ENCODE data around the gene PLAAT4. TPM values are rescaled to one million over a fixed set of nuclear protein-coding genes. Genes with fewer than 3 reads are reported as not detected.
A peak's percentile ranks its signal among the peaks of the same experiment; 100 is the strongest.

The PLAAT4 gene
- polyA plus RNA-seq, 2 of the 4 experiments (the other 2 are of a cell fraction), result 0.74 to 1.6 TPM

DNA sequence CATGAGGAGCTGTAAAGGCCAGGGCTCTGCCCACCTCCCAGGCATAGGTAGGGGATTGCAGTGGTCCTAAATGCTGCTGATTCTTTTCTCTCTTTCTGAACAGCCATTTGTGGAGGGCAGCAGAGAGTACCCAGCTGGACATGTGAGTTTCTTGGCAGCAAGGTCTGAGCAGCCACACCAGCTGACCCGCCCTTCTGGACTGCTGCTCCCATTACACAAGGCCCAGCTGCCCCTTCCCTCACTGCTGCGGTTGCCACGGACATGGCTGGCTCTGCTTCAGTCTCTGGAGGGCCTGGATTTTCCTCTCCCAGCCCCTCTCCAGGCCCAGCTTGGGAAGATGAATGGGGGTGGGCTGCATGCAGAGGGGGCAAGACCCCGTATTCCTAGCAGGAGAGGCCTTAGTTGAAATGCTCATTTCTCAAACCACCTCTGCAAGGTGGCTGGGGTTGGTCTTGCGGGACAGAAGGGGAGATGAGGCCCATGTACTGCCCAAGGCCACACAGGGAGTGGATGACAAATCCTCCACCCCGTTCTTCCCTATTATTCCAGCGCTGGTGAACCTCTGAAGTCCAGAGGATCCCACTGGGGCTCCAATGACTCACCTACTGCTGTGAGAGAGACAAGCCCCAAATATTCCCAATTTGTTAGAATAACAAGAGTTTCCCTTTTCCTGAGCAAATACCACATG, 26.1 kb upstream of the PLAAT4 start:
- peaks cover 14% of the 10 kb centered on the region for H3K4me1 ChIP-seq
- no peak for DNase-seq (ENCODE audit: low read depth in 1 of 2, low spot score in 1 of 2)
- H3K4me2 ChIP-seq, result no peak overlapping the region
- TF ChIP-seq NR3C1 (IDR thresholded peaks at IDR 0.05) (no peak), TFCP2L1 (CRISPR knock-in tag; IDR thresholded peaks at IDR 0.05) (no peak), CBX2 (IDR thresholded peaks at IDR 0.05; ENCODE audit: borderline replicate concordance, low read depth) (no peak), PHF8 (IDR thresholded peaks at IDR 0.05; ENCODE audit: borderline replicate concordance, low read depth) (no peak), FOSL2 (IDR thresholded peaks at IDR 0.05) (no peak), FOSL2 (CRISPR knock-in tag; IDR thresholded peaks at IDR 0.05) (no peak), HEYL (CRISPR knock-in tag; IDR thresholded peaks at IDR 0.05) (no peak), HOXA7 (CRISPR knock-in tag; IDR thresholded peaks at IDR 0.05) (no peak), GATA3 (IDR thresholded peaks at IDR 0.05; ENCODE audit: borderline replicate concordance) (no peak)
- TF ChIP-seq, protein P1, sequence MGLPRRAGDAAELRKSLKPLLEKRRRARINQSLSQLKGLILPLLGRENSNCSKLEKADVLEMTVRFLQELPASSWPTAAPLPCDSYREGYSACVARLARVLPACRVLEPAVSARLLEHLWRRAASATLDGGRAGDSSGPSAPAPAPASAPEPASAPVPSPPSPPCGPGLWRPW (IDR thresholded peaks at IDR 0.05), result no peak
- no peaks in the 10 kb centered on the region for H3K9me3 ChIP-seq
- WGBS (ENCODE audit: missing lambda C conversion rate), result 68% methylated on average over 7 of the region's 7 CpGs
- peak in 1 of 2 experiments; percentile 28; a peak in 1 of 6 replicates for ATAC-seq
- POLR2A ChIA-PET, result no interaction called here
- CTCF ChIA-PET, result interaction anchor here (0.6 to 5.0 kb wide), 5 partner anchors 15 to 59 kb away, joined by 3 to 29 read pairs (median 3); partner anchors contain the start of gene PLAAT4
- peak overlapping the region in 1 of 2 experiments; percentile 42; a peak in 1 of 6 replicates for H3K27ac ChIP-seq
- FAIRE-seq, result no peak
- no peak overlapping the region for H3K4me3 ChIP-seq

DNA sequence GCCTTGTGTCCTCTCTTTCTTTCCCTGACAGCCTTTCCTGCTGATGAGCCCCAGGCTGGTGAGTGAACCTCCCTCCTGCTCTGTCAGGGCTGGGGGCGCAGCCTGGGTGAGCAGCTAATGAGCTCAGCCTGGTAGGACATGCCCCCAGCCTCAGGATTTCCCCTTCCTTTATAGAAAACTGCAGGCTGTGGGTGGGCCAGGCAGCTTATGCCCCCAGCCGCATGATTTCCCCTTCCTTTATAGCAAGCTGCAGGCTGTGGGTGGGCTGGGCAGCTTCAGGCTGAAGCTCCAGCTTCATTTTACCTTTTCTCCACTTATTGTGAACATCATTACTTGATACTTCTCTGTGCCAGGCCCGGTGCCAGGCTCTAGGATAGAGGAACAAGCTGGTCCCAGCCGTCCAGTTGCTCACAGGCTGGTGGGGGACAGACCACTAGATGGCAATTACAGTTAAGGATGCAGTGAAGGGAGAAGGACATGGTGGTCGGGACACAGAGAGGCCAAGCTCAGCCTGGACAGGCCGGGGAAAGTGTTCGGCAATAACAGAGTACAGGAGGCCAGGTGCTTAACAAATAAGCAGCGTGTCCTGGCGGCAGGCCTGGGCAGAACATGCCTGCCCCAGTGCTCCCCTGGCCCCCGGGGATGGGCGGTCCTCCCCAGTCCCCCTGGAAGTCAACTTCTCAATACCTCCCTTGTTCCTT, 25.4 kb upstream of the PLAAT4 start:
- FAIRE-seq, result no peak
- CTCF ChIA-PET, result interaction anchor here (0.7 to 5.0 kb wide), 3 partner anchors 8 to 58 kb away, joined by 3 to 29 read pairs (median 3); no protein-coding TSS in a partner anchor
- POLR2A ChIA-PET, result no interaction called here

More for the DNA sequence above, 25.4 kb upstream of the PLAAT4 start:
- DNase-seq (ENCODE audit: low read depth in 1 of 2, low spot score in 1 of 2) (no peak), ATAC-seq (no peak; a peak in 1 of 6 replicates)
- WGBS (ENCODE audit: missing lambda C conversion rate), result 89% methylated on average over 11 of the region's 11 CpGs
- Histone ChIP-seq H3K27ac (0 out of 6 replicates have a peak overlapping the region, but pooled peaks of 1 of the 2 experiments have one; percentile 42), H3K4me2 (no peak overlapping the region), H3K9me3 (no peaks in the 10 kb centered on the region), H3K4me3 (no peak overlapping the region), H3K4me1 (peaks cover 12% of the 10 kb centered on the region)
- TF ChIP-seq, protein P2, sequence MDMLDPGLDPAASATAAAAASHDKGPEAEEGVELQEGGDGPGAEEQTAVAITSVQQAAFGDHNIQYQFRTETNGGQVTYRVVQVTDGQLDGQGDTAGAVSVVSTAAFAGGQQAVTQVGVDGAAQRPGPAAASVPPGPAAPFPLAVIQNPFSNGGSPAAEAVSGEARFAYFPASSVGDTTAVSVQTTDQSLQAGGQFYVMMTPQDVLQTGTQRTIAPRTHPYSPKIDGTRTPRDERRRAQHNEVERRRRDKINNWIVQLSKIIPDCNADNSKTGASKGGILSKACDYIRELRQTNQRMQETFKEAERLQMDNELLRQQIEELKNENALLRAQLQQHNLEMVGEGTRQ (IDR thresholded peaks at IDR 0.05), result no peak
- TF ChIP-seq FOXS1 (CRISPR knock-in tag; IDR thresholded peaks at IDR 0.05) (no peak), TP53 (CRISPR knock-in tag; IDR thresholded peaks at IDR 0.05) (no peak), RFX5 (IDR thresholded peaks at IDR 0.05) (no peak), KDM5A (IDR thresholded peaks at IDR 0.05) (no peak), MYC (IDR thresholded peaks at IDR 0.05; ENCODE audit: borderline replicate concordance, low read length) (no peak), MAFK (IDR thresholded peaks at IDR 0.05; ENCODE audit: partially characterized antibody) (no peak), HOXA7 (CRISPR knock-in tag; IDR thresholded peaks at IDR 0.05) (no peak)
- TF ChIP-seq, protein P3, sequence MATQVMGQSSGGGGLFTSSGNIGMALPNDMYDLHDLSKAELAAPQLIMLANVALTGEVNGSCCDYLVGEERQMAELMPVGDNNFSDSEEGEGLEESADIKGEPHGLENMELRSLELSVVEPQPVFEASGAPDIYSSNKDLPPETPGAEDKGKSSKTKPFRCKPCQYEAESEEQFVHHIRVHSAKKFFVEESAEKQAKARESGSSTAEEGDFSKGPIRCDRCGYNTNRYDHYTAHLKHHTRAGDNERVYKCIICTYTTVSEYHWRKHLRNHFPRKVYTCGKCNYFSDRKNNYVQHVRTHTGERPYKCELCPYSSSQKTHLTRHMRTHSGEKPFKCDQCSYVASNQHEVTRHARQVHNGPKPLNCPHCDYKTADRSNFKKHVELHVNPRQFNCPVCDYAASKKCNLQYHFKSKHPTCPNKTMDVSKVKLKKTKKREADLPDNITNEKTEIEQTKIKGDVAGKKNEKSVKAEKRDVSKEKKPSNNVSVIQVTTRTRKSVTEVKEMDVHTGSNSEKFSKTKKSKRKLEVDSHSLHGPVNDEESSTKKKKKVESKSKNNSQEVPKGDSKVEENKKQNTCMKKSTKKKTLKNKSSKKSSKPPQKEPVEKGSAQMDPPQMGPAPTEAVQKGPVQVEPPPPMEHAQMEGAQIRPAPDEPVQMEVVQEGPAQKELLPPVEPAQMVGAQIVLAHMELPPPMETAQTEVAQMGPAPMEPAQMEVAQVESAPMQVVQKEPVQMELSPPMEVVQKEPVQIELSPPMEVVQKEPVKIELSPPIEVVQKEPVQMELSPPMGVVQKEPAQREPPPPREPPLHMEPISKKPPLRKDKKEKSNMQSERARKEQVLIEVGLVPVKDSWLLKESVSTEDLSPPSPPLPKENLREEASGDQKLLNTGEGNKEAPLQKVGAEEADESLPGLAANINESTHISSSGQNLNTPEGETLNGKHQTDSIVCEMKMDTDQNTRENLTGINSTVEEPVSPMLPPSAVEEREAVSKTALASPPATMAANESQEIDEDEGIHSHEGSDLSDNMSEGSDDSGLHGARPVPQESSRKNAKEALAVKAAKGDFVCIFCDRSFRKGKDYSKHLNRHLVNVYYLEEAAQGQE (IDR thresholded peaks at IDR 0.05), result no peak
